ENCODE data around the gene KIAA1328.
"Not testable (repeated sequence)": the region's sequence is repeated elsewhere in the genome, so short reads cannot be mapped to it uniquely, and the experiment has no call there.

The KIAA1328 gene

DNA sequence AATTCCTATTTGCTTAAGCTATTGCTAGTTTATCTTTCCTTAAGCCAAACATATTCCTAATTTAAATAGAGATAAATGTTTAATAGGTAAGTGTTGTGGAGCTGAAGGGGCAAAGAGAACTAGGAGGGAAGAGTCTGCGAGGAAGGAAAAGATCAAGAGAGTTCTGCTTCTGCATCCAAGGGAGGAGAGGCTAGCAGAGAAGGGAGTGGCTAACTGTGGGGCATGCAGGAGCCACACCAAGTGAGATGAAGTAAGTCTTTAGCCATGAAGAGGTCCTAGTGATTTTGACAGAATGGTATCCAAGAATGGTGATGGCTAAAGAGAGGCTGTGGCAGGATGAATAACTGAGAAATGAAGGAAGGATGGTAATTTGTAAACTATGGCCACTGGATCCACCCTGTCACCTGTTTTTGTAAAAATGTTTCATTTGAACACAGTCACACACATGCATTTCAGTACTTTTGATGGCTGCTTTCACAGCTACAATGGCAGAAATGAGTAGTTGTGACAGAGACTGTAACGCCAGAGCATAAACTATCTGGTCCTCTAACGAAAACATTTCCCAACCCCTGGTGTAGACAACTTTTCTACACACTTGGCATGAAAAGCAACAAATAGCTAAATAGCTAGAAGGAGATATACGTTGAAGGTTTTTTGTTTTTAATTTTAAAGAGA, 15.7 kb upstream of the KIAA1328 start:
- no peak overlapping the region for H3K4me3 ChIP-seq (ENCODE audit: low read depth, low read length)
- TF ChIP-seq, protein P1, sequence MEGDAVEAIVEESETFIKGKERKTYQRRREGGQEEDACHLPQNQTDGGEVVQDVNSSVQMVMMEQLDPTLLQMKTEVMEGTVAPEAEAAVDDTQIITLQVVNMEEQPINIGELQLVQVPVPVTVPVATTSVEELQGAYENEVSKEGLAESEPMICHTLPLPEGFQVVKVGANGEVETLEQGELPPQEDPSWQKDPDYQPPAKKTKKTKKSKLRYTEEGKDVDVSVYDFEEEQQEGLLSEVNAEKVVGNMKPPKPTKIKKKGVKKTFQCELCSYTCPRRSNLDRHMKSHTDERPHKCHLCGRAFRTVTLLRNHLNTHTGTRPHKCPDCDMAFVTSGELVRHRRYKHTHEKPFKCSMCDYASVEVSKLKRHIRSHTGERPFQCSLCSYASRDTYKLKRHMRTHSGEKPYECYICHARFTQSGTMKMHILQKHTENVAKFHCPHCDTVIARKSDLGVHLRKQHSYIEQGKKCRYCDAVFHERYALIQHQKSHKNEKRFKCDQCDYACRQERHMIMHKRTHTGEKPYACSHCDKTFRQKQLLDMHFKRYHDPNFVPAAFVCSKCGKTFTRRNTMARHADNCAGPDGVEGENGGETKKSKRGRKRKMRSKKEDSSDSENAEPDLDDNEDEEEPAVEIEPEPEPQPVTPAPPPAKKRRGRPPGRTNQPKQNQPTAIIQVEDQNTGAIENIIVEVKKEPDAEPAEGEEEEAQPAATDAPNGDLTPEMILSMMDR (IDR thresholded peaks at IDR 0.05; ENCODE audit: low read depth, low read length): no peak

DNA sequence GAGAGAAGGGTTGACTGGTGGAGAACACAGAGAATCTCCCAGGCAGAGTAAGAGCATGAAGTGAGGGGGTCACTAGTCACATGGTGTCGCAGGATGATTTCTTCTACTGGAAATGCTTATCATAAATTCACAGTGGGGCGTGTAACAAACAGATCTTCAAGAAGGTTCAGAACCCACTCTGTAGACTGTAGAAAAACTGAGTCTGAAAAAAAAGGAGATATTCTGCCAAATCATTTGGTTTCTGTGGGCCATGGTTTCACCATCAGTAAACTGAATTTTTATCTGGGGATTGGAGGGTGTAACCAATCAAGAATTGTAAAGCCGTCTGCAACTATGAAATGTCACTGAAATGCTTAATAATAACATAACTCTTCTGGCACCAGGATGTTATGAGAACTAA, 15.1 kb upstream of the KIAA1328 start:
- H3K4me3 ChIP-seq (ENCODE audit: low read depth, low read length): no peak overlapping the region
- TF ChIP-seq, protein P1 (IDR thresholded peaks at IDR 0.05; ENCODE audit: low read depth, low read length): no peak

DNA sequence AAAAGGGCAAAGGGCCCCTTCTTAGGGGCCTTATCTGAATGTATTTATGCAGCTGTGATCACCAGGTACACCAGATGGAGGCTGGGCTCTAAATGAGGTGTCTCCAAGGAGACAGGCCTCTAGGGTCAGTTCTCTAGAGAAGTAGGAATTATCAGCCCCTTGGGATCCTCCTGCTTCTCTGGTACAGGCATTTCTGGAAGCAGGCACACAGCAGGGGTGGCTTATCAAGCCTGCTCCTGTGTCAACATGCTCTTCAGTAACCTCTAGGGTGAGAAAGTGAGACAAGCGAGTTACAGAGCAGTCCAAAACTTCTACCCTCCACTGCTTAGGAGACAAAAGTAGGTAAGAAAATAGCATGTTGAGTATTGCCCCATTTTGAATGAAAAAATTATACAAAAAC, 13.9 kb upstream of the KIAA1328 start:
- TF ChIP-seq, protein P1 (IDR thresholded peaks at IDR 0.05; ENCODE audit: low read depth, low read length): no peak
- H3K4me3 ChIP-seq (ENCODE audit: low read depth, low read length): no peak overlapping the region

DNA sequence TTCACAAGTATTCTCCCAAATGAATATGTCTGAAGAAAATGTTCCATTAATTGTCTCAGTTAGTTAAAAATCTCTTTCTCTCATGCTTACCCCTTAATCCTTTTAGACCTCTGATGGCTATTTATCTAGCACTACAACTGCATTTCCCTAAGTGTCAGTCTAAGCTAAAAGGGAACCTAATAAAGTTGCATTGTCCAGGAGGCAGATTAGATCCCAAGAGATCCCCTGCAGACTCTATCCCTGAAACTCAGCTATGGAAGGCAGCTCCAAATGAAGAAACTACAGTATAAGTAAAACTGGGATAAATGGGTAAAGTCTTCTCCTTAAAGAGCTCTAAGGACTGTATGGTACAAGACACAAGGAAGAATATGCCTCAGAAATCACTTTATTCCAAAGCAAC, 12.8 kb upstream of the KIAA1328 start:
- H3K4me3 ChIP-seq (ENCODE audit: low read depth, low read length): not testable (repeated sequence)

DNA sequence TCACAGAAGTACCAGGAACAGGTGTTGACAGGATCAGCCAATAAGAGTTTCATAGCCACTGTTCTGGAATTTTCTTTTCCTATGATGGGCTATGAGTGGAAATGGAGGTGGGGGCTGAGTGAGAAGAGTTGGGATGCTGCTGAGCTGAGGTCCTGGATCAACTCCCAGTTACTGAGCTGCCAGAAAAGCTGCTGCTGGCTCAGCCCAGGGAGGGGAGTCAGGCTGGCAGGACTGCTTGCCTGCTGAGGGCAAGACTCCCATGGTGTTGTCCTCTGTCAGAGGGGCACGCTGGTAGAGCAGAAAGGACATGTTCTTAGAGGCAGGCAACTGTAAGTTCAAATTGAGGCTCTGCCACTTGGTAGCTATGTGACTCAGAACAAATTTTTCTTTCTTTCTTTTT, 11.9 kb upstream of the KIAA1328 start:
- H3K4me3 ChIP-seq (ENCODE audit: low read depth, low read length): no peak overlapping the region
- TF ChIP-seq, protein P1 (IDR thresholded peaks at IDR 0.05; ENCODE audit: low read depth, low read length): no peak

DNA sequence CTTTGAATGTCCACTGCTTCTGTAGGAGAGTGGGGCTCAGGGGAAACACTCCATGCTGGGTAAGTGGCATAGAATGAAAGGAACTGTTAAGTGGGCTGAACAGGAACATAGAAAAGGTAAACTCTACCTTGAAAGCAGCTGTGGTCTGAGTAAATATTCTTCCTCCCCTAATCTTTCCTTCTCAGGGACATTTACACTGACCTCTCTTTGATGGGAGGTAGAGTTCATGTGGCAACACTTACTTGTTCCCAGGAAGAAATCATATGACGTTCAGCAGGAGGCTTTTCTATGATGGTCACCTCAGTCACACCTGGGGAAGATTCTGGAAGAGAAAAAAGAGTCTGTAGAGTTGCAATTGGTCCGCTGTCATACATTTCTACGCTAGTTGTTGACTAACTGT, 10.3 kb upstream of the KIAA1328 start:
- H3K4me3 ChIP-seq (ENCODE audit: low read depth, low read length): no peak overlapping the region
- TF ChIP-seq, protein P1 (IDR thresholded peaks at IDR 0.05; ENCODE audit: low read depth, low read length): no peak

DNA sequence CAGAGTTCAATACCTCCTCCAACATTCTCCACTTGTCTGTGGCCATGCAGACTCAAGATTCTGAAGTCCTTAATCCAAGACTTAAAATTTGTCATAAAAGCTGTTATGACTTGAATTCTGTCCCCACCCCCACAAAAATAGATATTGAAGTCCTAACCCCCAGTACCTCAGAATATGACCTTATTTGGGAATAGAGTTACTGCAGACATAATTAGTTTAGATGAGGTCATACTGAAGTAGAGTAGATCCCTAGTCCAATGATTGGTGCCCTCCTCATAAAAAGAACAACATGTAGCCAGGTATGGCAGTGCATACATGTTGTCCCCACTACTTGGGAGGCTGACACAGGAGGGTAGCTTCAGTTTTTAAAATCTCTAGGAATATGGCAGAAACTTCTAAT, 9.3 kb upstream of the KIAA1328 start:
- no peak overlapping the region for H3K4me3 ChIP-seq (ENCODE audit: low read depth, low read length)
- TF ChIP-seq, protein P1 (IDR thresholded peaks at IDR 0.05; ENCODE audit: low read depth, low read length): no peak

DNA sequence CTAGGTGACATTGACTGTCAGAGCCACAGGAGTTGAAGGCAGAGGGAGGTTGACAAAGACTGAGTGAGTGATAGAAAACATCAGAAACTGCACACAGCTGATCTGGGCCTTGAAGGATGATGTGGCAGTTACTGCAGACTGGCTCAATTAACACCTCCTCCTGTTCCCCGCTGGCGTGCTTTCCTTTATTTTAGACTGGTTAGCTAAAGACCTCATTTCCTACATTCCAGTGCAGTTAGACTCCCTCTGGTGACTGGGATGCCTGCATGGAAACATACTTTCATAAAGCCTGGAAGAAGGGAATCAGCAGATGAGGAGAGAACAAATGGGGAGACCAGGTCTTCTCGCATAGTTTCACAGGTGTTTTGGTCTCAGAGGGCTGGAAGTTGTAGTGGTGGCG, 7.2 kb upstream of the KIAA1328 start:
- no peak overlapping the region for H3K4me3 ChIP-seq (ENCODE audit: low read depth, low read length)
- TF ChIP-seq, protein P1 (IDR thresholded peaks at IDR 0.05; ENCODE audit: low read depth, low read length): no peak

All from WI38 (cell line).